Measurements from ENCODE around the gene IFT122.
"Not testable (repeated sequence)": the region's sequence is repeated elsewhere in the genome, so short reads cannot be mapped to it uniquely, and the experiment has no call there.

Gene IFT122

DNA sequence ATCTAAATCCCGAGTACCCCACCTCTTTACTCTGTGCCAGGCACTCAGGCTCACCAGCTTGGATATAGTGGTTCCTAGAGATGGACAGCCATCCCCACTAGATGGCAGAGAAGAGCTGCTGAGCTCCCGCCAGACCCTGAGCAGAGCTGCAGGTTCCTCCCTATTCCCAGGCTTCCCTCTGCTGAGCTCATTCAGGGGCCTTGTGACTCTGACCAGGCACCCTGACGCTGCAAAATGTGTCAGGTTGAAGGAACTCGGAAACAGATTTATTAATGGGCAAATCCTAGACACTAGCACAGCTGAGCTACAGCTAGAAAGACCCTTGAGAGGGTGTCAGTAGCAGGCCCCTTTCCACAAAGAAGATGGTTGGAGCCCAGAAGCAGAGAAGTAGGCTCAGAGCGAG is 50.2 kb downstream of the IFT122 start:
- DNase-seq (ENCODE audit: low read depth): peak; percentile 96
- H3K9ac ChIP-seq (ENCODE audit: low read length): peak overlapping the region; percentile 82
- no peaks in the 10 kb centered on the region for H3K9me3 ChIP-seq (ENCODE audit: control insufficient read depth, low read length)
- no peak overlapping the region for H3K4me3 ChIP-seq (ENCODE audit: low read length)
- H3K36me3 ChIP-seq (ENCODE audit: control insufficient read depth, insufficient read depth, low read length, severe bottlenecking): peaks cover 21% of the 10 kb centered on the region
- H3K27me3 ChIP-seq (replicated peaks; ENCODE audit: control insufficient read depth, insufficient read depth, low read length): no peaks in the 10 kb centered on the region
- H3K4me1 ChIP-seq (ENCODE audit: control insufficient read depth, insufficient read depth, low read length): peaks cover 55% of the 10 kb centered on the region

DNA sequence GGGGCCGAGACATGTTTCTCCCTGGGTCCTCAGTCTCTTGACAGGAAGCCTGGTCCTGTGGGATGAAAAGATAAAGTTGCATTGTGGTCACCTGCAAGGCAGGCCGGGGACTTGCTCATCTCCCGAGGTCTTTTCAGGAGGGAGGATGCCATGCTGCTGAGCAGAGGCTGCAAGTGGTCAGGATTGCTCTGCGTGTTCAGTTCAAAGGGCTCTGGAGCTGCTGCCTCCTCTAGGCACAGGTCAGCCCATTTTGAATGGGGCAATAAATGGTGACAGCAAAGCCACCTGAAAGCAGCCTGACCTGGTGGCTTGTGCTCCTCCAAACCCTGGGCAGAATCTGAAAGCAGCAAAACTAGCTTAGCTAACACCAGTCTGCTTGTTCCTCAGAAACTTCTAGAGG is 51.1 kb downstream of the IFT122 start:
- not testable (repeated sequence) for DNase-seq (ENCODE audit: low read depth); H3K4me3 ChIP-seq (ENCODE audit: low read length); H3K27me3 ChIP-seq (replicated peaks; ENCODE audit: control insufficient read depth, insufficient read depth, low read length); H3K9me3 ChIP-seq (ENCODE audit: control insufficient read depth, low read length)
- peak overlapping the region; percentile 82 for H3K9ac ChIP-seq (ENCODE audit: low read length)
- H3K36me3 ChIP-seq (ENCODE audit: control insufficient read depth, insufficient read depth, low read length, severe bottlenecking): peaks cover 21% of the 10 kb centered on the region
- peaks cover 54% of the 10 kb centered on the region for H3K4me1 ChIP-seq (ENCODE audit: control insufficient read depth, insufficient read depth, low read length)

DNA sequence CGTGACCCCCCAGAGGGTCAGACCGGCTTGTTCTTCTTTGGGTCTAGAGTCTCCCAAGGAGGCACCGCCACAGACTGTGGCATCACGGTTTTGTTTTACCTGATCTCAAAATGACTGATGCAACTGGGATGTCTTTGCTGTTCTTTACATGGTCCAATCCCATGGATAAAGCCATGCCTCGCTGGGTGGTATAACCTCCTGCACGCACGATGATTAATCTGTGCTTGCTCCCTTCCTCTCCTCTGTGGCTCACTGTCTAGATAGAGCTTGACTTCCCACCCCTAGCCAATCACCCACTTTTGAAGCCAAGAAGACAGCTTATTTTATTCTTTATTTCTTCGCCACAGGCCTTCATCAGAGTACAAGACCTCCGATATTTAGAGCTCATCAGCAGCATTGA is 51.8 kb downstream of the IFT122 start:
- Histone ChIP-seq H3K4me1 (ENCODE audit: control insufficient read depth, insufficient read depth, low read length) (peaks cover 47% of the 10 kb centered on the region), H3K36me3 (ENCODE audit: control insufficient read depth, insufficient read depth, low read length, severe bottlenecking) (peaks cover 26% of the 10 kb centered on the region), H3K9ac (ENCODE audit: low read length) (no peak overlapping the region), H3K4me3 (ENCODE audit: low read length) (no peak overlapping the region), H3K9me3 (ENCODE audit: control insufficient read depth, low read length) (no peaks in the 10 kb centered on the region), H3K27me3 (replicated peaks; ENCODE audit: control insufficient read depth, insufficient read depth, low read length) (no peaks in the 10 kb centered on the region)
- no peak for DNase-seq (ENCODE audit: low read depth)

DNA sequence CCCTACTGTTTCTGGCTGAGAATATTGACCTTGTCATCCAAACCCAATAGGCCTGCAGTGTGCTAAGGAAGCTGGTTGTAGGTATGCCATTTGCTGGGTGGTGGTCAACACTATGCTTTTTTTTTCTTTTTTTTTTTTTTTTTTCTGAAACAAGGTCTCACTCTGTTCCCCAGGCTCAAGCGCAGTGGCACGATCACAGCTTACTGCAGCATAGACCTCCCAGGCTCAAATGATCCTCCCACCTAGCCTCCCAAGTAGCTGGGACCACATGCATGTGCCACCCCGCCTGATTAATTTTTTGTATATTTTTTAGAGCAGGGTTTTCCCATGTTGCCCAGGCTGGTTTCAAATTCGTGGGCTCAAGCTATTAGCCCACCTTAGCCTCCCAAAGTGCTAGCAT is 52.7 kb downstream of the IFT122 start:
- Histone ChIP-seq H3K9ac (ENCODE audit: low read length) (no peak overlapping the region), H3K9me3 (ENCODE audit: control insufficient read depth, low read length) (no peaks in the 10 kb centered on the region), H3K27me3 (replicated peaks; ENCODE audit: control insufficient read depth, insufficient read depth, low read length) (no peaks in the 10 kb centered on the region), H3K36me3 (ENCODE audit: control insufficient read depth, insufficient read depth, low read length, severe bottlenecking) (peaks cover 27% of the 10 kb centered on the region), H3K4me3 (ENCODE audit: low read length) (no peak overlapping the region), H3K4me1 (ENCODE audit: control insufficient read depth, insufficient read depth, low read length) (peaks cover 42% of the 10 kb centered on the region)
- DNase-seq (ENCODE audit: low read depth): no peak

DNA sequence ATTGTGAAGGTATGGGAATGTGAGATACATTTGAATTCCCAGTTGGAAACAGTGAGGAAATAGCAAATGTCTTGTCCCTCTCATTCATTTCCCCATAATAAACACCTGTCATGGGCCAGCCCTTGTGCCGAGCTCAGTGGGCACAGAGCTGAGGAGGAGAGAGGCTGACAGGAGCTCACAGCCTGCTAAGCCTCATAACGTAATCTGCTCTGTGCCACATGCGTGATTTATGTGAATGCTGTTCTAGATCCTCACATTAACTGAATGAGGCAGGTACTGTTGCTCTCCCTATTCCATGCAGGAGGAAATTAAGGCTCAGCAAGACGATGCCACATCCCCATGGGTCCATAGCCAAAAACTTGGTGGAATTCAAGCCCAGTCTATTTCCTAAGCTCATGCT is 53.2 kb downstream of the IFT122 start:
- peaks cover 27% of the 10 kb centered on the region for H3K36me3 ChIP-seq (ENCODE audit: control insufficient read depth, insufficient read depth, low read length, severe bottlenecking)

DNA sequence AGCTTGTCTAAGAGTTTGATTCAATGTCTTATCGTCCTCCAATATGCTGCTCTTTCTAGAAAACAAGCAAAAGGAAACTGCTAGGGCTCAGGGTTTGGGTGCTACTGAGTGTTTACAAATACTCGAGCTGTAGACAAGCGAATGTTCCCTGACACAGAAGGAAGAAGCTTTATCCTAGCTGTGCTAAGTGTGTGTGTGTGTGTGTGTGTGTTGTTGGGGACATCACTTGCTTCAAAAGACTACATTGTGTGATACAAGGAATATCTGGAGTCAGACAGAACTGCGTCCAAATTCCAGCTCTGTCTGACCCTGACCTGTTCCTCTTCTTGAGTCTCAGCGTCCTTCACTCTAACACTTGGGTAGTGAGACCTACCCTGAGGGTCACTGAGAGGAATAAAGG is 54.5 kb downstream of the IFT122 start:
- peak; percentile 11 for DNase-seq (ENCODE audit: low read depth)
- Histone ChIP-seq H3K36me3 (ENCODE audit: control insufficient read depth, insufficient read depth, low read length, severe bottlenecking) (peaks cover 27% of the 10 kb centered on the region), H3K4me1 (ENCODE audit: control insufficient read depth, insufficient read depth, low read length) (peaks cover 46% of the 10 kb centered on the region), H3K9ac (ENCODE audit: low read length) (peak overlapping the region; percentile 48)
- H3K9me3 ChIP-seq (ENCODE audit: control insufficient read depth, low read length); H3K27me3 ChIP-seq (replicated peaks; ENCODE audit: control insufficient read depth, insufficient read depth, low read length); H3K4me3 ChIP-seq (ENCODE audit: low read length): not testable (repeated sequence)

More for the DNA sequence above, 53.2 kb downstream of the IFT122 start:
- H3K27me3 ChIP-seq (replicated peaks; ENCODE audit: control insufficient read depth, insufficient read depth, low read length): no peaks in the 10 kb centered on the region
- no peak for DNase-seq (ENCODE audit: low read depth)
- peaks cover 41% of the 10 kb centered on the region for H3K4me1 ChIP-seq (ENCODE audit: control insufficient read depth, insufficient read depth, low read length)
- no peak overlapping the region for H3K4me3 ChIP-seq (ENCODE audit: low read length)
- no peak overlapping the region for H3K9ac ChIP-seq (ENCODE audit: low read length)
- H3K9me3 ChIP-seq (ENCODE audit: control insufficient read depth, low read length): no peaks in the 10 kb centered on the region

DNA sequence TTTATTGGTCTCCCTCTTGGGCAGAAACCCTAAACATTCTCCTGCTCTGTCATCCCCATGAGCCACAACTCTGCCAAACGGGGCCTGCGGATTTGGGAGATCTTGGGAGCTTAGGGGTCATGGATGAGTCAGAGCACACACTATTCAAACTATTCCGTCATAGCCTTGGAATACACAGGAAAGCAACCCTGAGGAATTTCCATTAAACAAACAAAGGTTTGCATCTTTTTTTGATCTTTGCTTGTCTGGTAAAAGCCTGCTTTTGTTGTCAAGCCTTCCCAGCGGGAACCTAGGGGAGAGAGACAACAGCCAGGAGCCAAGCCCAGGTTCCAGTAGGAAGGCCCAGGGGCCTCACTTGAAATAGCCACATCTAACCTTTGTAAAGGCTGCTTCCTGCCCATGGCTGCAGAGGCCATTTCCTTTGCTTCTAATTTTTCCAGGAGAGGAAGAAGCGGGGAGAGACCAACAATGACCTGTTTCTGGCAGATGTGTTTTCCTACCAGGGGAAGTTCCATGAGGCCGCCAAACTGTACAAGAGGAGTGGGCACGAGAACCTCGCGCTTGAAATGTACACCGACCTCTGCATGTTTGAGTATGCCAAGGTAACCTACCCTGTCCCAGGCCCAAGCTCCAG is 55.1 kb downstream of the IFT122 start:
- Histone ChIP-seq H3K4me1 (ENCODE audit: control insufficient read depth, insufficient read depth, low read length) (peaks cover 49% of the 10 kb centered on the region), H3K36me3 (ENCODE audit: control insufficient read depth, insufficient read depth, low read length, severe bottlenecking) (peaks cover 31% of the 10 kb centered on the region), H3K9ac (ENCODE audit: low read length) (peak overlapping the region; percentile 34)
- not testable (repeated sequence) for H3K27me3 ChIP-seq (replicated peaks; ENCODE audit: control insufficient read depth, insufficient read depth, low read length); H3K9me3 ChIP-seq (ENCODE audit: control insufficient read depth, low read length); H3K4me3 ChIP-seq (ENCODE audit: low read length)
- DNase-seq (ENCODE audit: low read depth): peak; percentile 73

DNA sequence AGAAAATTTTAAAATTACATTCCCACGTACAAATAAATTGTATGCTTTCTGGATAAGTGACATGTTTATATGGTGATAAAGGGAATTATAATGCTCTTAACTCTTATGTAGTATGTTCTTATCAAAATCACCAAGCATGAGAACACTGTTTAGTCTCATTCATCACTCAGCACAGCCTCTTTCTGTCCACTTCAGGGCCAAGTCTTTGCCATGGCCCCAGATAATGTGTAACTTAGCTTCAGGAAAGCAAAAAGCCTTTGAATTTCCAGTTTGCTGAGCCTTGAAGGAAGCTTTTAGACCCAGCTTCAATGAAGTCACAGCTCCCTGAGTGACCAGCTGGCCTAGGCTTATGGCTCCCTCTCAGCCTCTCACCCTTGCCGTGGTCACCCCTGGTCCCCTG is 57.9 kb downstream of the IFT122 start:
- H3K27me3 ChIP-seq (replicated peaks; ENCODE audit: control insufficient read depth, insufficient read depth, low read length); H3K9me3 ChIP-seq (ENCODE audit: control insufficient read depth, low read length); H3K4me3 ChIP-seq (ENCODE audit: low read length); DNase-seq (ENCODE audit: low read depth): not testable (repeated sequence)
- Histone ChIP-seq H3K9ac (ENCODE audit: low read length) (peak overlapping the region; percentile 54), H3K36me3 (ENCODE audit: control insufficient read depth, insufficient read depth, low read length, severe bottlenecking) (peaks cover 39% of the 10 kb centered on the region), H3K4me1 (ENCODE audit: control insufficient read depth, insufficient read depth, low read length) (peaks cover 45% of the 10 kb centered on the region)

DNA sequence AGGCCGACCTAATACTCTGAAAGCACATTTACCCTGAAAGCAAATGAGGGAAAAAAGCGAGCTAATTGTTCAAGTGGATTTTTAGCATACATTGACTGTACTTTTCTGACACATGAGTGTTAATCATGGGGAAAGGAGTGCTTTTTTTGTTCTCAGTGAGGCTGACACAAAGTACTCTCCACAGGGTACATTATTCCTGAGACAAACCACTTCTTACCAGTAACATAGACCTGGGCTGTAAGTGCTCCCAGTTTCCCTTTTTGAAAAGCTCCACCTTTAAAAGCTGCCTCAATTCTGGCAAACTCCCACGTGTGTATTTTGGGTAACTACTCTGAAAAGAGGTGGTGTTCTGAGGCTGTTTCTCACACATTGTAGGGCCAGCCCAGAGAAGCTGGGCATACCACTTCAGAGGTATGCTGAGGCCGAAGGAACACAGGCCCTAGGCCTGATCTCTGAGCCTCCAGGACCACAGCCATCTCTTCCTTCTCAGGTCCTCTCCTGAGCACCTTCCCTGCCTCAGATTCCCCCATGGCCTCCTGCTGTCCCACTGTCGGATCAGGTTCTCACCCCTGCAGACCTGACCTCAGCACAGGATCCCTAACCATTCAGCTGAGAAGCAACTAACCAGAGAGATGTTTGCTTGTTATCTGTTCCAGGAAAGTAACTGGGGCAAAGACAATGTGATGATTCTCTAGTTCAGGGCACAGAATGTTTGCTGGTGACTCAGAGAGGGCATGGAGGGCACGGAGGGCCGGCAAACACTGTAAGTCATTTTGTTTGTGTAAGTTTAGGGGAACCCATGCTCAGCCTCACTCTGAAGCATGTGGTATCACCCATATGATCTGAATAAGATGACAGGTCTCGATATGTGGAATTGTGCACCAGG is 58.8 kb downstream of the IFT122 start:
- Histone ChIP-seq H3K36me3 (ENCODE audit: control insufficient read depth, insufficient read depth, low read length, severe bottlenecking) (peaks cover 37% of the 10 kb centered on the region), H3K4me3 (ENCODE audit: low read length) (peak overlapping the region; percentile 23), H3K4me1 (ENCODE audit: control insufficient read depth, insufficient read depth, low read length) (peaks cover 45% of the 10 kb centered on the region), H3K9ac (ENCODE audit: low read length) (peak overlapping the region; percentile 72)
- H3K9me3 ChIP-seq (ENCODE audit: control insufficient read depth, low read length); H3K27me3 ChIP-seq (replicated peaks; ENCODE audit: control insufficient read depth, insufficient read depth, low read length); DNase-seq (ENCODE audit: low read depth): not testable (repeated sequence)

DNA sequence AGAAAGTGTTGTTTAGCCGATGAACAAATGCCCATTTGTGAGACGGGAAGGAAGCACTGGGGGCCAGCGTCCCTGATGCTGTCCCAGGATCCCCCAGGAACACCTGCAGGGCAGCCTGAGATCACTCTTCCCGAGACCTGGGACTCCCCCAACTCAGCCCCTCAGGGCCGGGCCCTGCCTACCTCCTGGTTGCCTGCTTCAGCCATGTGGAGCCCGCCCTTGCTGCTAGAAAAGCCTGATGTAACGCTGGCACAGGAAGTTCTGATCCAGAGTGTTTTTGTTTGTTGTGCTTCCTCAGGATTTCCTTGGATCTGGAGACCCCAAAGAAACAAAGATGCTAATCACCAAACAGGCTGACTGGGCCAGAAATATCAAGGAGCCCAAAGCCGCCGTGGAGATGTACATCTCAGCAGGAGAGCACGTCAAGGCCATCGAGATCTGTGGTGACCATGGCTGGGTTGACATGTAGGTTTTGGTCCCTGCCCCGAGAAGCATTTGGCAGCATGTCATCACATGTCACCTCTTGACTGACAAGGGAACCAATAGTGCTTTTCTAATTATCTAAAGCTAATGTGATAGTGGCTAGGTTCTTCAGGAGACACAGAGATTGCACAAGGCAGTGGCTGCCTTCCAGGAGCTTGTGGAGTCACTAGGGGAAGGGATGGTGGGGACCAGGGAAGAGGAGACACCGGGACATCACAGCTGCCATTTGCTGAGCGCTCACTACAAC is 59.7 kb downstream of the IFT122 start:
- not testable (repeated sequence) for H3K4me3 ChIP-seq (ENCODE audit: low read length); H3K9ac ChIP-seq (ENCODE audit: low read length); H3K9me3 ChIP-seq (ENCODE audit: control insufficient read depth, low read length); DNase-seq (ENCODE audit: low read depth); H3K27me3 ChIP-seq (replicated peaks; ENCODE audit: control insufficient read depth, insufficient read depth, low read length)
- H3K36me3 ChIP-seq (ENCODE audit: control insufficient read depth, insufficient read depth, low read length, severe bottlenecking): peaks cover 45% of the 10 kb centered on the region
- H3K4me1 ChIP-seq (ENCODE audit: control insufficient read depth, insufficient read depth, low read length): peaks cover 47% of the 10 kb centered on the region

DNA sequence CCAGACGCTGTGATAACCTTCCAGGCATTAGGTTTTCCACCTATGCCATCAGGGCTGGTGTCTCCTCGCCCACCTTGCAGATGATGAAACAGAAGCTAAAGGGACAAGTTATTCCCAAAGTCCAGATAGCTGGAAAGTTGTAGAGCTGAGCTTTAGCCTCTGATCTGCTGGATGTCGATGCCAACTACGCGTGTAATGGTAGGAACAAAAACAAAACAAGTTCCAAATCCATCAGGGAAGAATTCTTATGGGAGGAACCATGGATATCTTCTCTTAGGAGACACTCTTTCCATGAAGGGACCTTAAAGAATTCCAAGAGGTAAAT is 60.3 kb downstream of the IFT122 start:
- H3K36me3 ChIP-seq (ENCODE audit: control insufficient read depth, insufficient read depth, low read length, severe bottlenecking): peaks cover 49% of the 10 kb centered on the region
- no peak overlapping the region for H3K4me3 ChIP-seq (ENCODE audit: low read length)
- H3K9ac ChIP-seq (ENCODE audit: low read length): no peak overlapping the region
- H3K9me3 ChIP-seq (ENCODE audit: control insufficient read depth, low read length): no peaks in the 10 kb centered on the region
- no peak for DNase-seq (ENCODE audit: low read depth)
- H3K27me3 ChIP-seq (replicated peaks; ENCODE audit: control insufficient read depth, insufficient read depth, low read length): no peaks in the 10 kb centered on the region
- H3K4me1 ChIP-seq (ENCODE audit: control insufficient read depth, insufficient read depth, low read length): peaks cover 47% of the 10 kb centered on the region

Data from adipocyte (in vitro differentiated cells).